Body of pancreas (tissue), 4 donors: ENCODE measurements around the gene CTF1.

ENCODE experiments used
- CTCF ChIP-seq, 7 experiments: fragments of 450-650 bp in 4 of 7; fragments of 200-600 bp in 3 of 7; sonication (generic) in 3 of 7; IDR thresholded peaks; one replicate each; pipeline ENCODE4 v1.5.1; 2016 to 2019; ENCODE audit warnings: antibody characterized with exemption in 7 of 7
- POLR2A ChIP-seq, 3 donors: fragments of 450-650 bp; IDR thresholded peaks; one replicate each; pipeline ENCODE4 v1.6.1; 2016; ENCODE audit warnings: antibody characterized with exemption in 3 of 3, mild to moderate bottlenecking in 2 of 3

- TF ChIP-seq POLR2A (IDR thresholded peaks at IDR 0.05) = no peak
- no peak for TF ChIP-seq CTCF (IDR thresholded peaks at IDR 0.05)
Observed at GRCh38 chr16:30850246-30850645, 46.2 kb upstream of the CTF1 start.
